Activated CD4-positive, alpha-beta T cell treated with anti-CD3 and anti-CD28 coated beads for 1 hour (primary cell): Measurements from ENCODE around the gene GLCCI1.
"Not testable (repeated sequence)": the region's sequence is repeated elsewhere in the genome, so short reads cannot be mapped to it uniquely, and the experiment has no call there.

Experiments
- DNase-seq: peaks from one replicate; pipeline ENCODE4 v3.0.0-alpha.2; 2020

Gene GLCCI1

GRCh38 chr7:7992506-7992905 lies 23.9 kb downstream of the GLCCI1 start:
- DNase-seq = no peak

DNA sequence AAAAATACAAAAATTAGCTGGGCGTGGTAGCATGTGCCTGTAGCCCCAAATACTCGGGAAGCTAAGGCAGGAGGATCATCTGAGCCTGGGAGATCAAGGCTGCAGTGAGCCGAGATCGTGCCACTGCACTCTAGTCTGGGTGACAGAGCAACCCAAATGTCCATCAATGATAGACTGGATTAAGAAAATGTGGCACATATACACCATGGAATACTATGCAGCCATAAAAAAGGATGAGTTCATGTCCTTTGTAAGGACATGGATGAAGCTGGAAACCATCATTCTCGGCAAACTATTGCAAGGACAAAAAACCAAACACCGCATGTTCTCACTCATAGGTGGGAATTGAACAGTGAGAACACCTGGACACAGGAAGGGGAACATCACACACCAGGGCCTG lies 26.8 kb downstream of the GLCCI1 start:
- not testable (repeated sequence) for DNase-seq

GRCh38 chr7:7996568-7996967 lies 28.0 kb downstream of the GLCCI1 start:
- no peak for DNase-seq

GRCh38 chr7:8000315-8000941 lies 31.8 kb downstream of the GLCCI1 start:
- DNase-seq = no peak

- no peak for DNase-seq
These were observed 34.5 kb downstream of the GLCCI1 start for GRCh38 chr7:8003077-8003476.

DNA sequence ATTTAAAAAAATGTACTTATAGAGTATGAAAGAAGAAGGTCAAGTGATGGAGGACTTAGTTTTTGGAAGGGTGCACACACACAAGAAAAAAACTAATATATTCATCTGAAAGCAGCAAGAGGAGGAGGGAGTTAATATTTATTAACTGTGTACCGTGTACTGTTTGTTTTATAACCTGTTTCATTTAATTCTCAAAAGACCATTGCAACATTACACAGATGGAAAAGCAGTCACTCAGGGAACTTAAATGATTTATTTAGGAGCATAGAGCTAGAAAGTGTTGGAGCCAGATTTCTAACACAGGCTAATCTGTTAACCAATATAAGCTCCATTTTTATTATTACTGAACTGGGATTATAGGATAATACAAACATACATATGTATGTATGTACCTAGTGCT lies 36.7 kb downstream of the GLCCI1 start:
- DNase-seq = no peak

- DNase-seq = no peak
These were observed 45.8 kb downstream of the GLCCI1 start for GRCh38 chr7:8014399-8014798.

GRCh38 chr7:8015100-8015745 lies 46.6 kb downstream of the GLCCI1 start:
- no peak for DNase-seq

GRCh38 chr7:8015746-8016120 lies 47.1 kb downstream of the GLCCI1 start:
- DNase-seq = no peak

GRCh38 chr7:8017423-8017822 lies 48.8 kb downstream of the GLCCI1 start:
- no peak for DNase-seq

DNA sequence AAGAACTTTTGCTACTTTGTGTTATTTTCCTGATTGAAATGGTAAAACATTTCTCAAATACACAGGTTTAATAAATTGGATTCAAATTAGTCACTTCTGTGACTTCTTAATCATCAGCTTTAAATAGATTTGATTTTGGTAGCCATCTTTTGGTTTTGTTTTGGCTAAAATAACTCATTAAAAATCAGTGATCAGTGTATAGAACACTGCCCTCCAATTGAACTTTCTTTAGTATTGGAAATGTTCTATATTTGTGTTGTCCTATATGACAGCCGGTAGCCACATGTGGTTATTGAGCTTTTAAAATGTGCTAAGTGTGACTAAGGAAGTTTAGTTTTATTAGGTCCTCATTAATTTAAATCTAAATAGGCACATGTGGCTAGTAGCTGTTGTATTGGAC lies 50.4 kb downstream of the GLCCI1 start:
- no peak for DNase-seq

- DNase-seq = no peak
These were observed 54.0 kb downstream of the GLCCI1 start for GRCh38 chr7:8022628-8023027.

GRCh38 chr7:8035192-8035591 lies 66.6 kb downstream of the GLCCI1 start:
- no peak for DNase-seq

GRCh38 chr7:8035647-8036518 lies 67.3 kb downstream of the GLCCI1 start:
- no peak for DNase-seq

DNA sequence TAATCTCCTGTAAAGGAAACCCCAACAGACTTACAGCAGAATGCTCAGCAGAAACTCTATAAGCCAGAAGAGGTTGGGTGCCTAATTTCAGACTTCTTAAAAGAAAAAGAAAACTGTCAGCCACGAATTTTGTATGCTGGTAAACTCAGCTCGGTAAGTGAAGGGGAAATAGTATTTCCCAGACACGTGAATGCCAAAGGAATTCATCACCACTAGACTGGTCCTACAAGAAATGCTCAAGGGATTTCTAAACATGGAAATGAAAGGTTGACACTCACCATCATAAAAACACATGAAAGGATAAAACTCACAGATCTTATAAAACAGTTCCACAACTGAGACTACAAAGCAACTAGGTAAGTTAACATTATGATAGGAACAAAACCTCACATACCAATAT lies 68.6 kb downstream of the GLCCI1 start:
- DNase-seq = no peak

DNA sequence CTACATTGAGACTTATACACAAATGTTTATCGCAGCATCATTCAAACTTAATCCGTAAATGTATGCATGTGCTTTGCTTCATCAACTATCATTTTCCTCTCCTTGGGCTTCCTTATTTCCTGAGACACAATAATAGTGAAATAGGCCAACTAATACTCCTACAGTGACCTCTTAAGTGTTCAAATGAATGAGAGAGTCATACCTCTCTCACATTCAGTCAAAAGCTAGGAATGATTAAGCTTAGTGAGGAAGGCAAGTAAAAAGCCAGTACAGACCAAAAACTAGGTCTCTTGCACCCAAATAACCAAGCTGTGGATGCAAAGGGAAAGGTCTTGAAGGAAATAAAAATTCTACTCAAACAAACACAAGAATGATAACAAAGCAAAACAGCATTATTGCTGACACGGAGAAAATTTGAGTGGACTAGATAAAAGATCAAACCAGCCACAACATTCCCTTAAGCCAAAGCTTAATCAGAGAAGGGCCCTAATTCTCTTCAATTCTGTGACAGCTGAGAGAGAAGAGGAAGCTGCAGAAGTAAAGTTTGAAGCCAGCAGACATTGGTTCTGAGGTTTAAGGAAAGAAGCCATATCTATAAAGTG lies 72.3 kb downstream of the GLCCI1 start:
- DNase-seq = no peak

- no peak for DNase-seq
These were observed 74.4 kb downstream of the GLCCI1 start for GRCh38 chr7:8042796-8043535.

DNA sequence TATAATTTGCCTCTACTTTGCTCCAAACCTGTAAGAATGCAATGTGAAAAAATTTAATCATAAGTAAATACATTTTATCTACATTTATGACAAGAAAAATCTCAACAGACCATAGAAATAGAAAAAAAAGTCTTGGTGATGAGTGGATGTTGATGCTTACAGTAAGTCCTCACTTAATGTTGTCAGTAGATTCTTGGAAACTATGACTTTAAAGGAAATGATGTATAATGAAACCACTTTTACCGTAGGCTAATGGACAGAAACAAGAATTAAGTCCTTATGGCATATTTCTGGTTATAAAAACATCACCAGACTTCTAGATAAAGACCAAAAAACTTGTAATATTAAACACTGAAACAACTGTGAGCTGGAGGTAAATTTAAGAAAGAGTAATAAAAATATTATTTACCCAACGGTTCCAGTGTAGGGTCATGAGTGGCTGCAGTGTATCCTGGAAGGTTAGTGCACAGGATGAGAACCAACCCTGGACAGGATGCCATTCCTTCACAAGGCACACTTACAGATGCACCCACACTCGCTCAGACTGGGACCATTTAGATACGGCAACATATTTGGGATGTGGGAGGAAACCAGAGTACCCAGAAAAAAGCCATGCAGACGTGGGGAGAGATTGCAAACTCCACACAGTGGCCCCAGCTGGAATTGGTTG lies 76.3 kb downstream of the GLCCI1 start:
- no peak for DNase-seq

DNA sequence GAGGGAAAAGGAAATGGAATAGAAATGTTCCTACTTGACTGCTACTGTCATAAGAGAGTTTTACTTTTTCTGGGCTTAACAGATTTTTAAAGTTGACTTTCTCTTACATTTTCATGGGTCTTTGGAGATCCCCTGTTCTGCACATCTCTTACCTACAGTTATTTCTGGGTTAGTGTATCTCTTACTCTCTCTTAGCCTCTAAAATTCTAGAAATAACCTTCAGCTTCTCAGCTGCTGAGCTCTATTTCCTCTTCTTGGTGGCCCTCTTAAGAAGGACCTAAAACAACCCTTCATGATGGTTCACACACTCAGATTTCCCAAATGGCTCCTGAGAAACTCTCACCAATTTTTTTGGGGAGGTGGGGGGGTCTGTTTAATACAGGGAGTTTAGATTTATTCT lies 79.5 kb downstream of the GLCCI1 start:
- not testable (repeated sequence) for DNase-seq

DNA sequence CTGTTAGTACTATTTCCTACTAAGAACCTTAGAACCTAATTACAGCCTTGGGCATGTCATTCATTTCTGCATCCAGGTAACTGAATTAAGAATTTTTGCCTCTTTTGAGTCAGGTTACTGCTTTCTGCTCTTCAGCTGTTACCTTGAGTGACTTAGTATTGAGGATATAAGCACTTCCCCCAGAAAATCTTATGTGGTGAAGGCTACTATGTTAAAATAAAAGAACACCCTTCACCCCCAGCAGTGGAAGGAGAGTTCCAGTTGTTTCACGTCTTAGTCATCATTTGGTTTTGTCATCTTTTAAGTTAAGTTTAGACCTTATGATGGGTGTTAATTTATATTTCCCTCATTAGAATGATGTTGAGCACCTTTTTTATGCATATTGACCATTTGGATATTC lies 82.8 kb downstream of the GLCCI1 start:
- DNase-seq = no peak

DNA sequence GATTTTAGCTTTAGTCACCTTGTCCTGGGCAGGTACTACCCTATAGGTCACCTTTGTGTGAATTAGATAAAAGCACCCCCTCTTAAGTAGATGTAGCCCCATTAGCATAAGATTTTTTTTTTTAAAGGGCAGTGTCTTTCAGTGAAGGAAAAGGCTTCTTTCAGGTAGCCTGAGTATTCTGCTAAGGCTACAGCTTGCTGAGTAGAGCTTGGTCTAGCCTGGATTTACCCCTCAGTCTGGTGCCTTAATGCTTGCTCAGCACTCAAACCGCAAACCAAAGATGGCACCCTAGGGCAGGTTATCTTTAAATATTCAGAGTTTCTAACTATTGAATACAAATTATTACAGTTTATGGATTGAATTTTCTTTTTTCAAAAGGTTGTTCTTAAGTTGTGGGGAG lies 83.4 kb downstream of the GLCCI1 start:
- no peak for DNase-seq

GRCh38 chr7:8052824-8053223 lies 84.2 kb downstream of the GLCCI1 start:
- DNase-seq = no peak
